Pancreas (tissue), 10 donors: ENCODE data around the gene ABLIM2. TPM values are rescaled to one million over a fixed set of nuclear protein-coding genes. Genes with fewer than 3 reads are reported as not detected.

Experiments
- ATAC-seq, 4 donors: fragments of 200-7000 bp; cut with Tn5 transposase; one replicate each; pipeline versions ENCODE4 v1.8.0 to v1.9.1; 2020; ENCODE audit warnings: mild to moderate bottlenecking in 4 of 4, moderate library complexity in 4 of 4
- DNase-seq, 6 donors: peaks; one replicate each; pipeline ENCODE4 v3.0.0-alpha.2; 2020
- FAIRE-seq: peaks from 2 replicates; lab custom pipeline; 2012; peaks lifted over from hg19 to GRCh38; lab: Jason Lieb, UNC
- H3K27ac ChIP-seq, 4 donors: fragments of 200-600 bp; sonication (generic); 1 replicate in 3 of 4; 2 replicates in 1 of 4; pipeline versions ENCODE4 v1.5.0 to v1.8.0; 2020
- H3K27me3 ChIP-seq, 4 donors: fragments of 200-600 bp; one replicate each; pipeline ENCODE4 v1.8.0; 2021
- H3K36me3 ChIP-seq, 3 donors: fragments of 200-600 bp; sonication (generic) in 1 of 3; one replicate each; pipeline versions ENCODE4 v1.5.0 to v1.8.0; 2020 to 2021
- H3K4me1 ChIP-seq, 3 donors: fragments of 200-600 bp; one replicate each; pipeline ENCODE4 v1.8.0; 2021
- H3K4me3 ChIP-seq, 4 donors: fragments of 200-600 bp; sonication (generic) in 2 of 4; one replicate each; pipeline versions ENCODE4 v1.5.0 to v1.8.0; 2020 to 2021
- H3K9me3 ChIP-seq, 4 donors: fragments of 200-600 bp; one replicate each; pipeline ENCODE4 v1.8.0; 2021
- WGBS, 2 donors: extraction: QIAGEN DNeasy Blood & Tissue Kit; methylation state at CpG; one replicate each; pipeline ENCODE4 v1.1.7; 2013; 5-methylcytosine and 5-hydroxymethylcytosine counted together
- intact Hi-C, 3 donors: fragments of 100-400 bp; cut with DNase I; formaldehyde crosslinking; loops; one replicate each; pipeline versions ENCODE4 v1.11.1 to v1.14.2; 2022
- polyA plus RNA-seq, 2 donors: library from polyadenylated mRNA; stranded (reverse); fragments of 200-250 nt; gene quantifications; one replicate each; pipeline ENCODE4 v1.2.3, GENCODE V29; 2013
- total RNA-seq, 6 donors: library from RNA; stranded (reverse); fragmentation: NEBNext Ultra II Directional in 4 of 6; extraction: Animal tissue kit (Norgen Biotek cat#: 25700) in 4 of 6; gene quantifications; one replicate each; pipeline versions ENCODE4 v1.2.1 to v1.2.4, GENCODE V29; 2021 to 2023
- TF ChIP-seq, protein P1 (sequence below), 4 donors: fragments of 200-600 bp; sonication (generic) in 3 of 4; IDR thresholded peaks; one replicate each; pipeline versions ENCODE4 v1.5.0 to v1.8.0; 2021; ENCODE audit warnings: antibody characterized with exemption in 4 of 4
- donor health status: healthy with polysubstance abuse.
- donor health status: DM: no; HTN: no; CAD: no; lungs with moderate emphysema.
- donor health status: DM: no; HTN: no; CAD: no.
- donor health status: control.
- donor health status: control.
- donor health status: Bipolar disorder and iron deficiency.
- donor health status: DM: yes; HTN: yes; CAD: no.
- donor health status: DM: no; HTN: no; CAD: no.
- donor health status: DM: no; HTN: no; CAD: no.
- donor health status: DM: yes; HTN: yes; CAD: no.

The ABLIM2 gene
- total and polyA plus RNA-seq, 8 donors, result 4.3 to 13.1 (median 6.6) TPM

- H3K9me3 ChIP-seq, result no peaks in the 10 kb centered on the region
- no peaks in the 10 kb centered on the region for H3K27me3 ChIP-seq
- H3K27ac ChIP-seq, result no peak overlapping the region
- ATAC-seq (no peak), FAIRE-seq (no peak), DNase-seq (peak in 1 of 6 donors; percentile 62)
- no peak overlapping the region for H3K4me3 ChIP-seq
- H3K36me3 ChIP-seq, result no peaks in the 10 kb centered on the region
- intact Hi-C loops, result no loop called here
- TF ChIP-seq, protein P1, sequence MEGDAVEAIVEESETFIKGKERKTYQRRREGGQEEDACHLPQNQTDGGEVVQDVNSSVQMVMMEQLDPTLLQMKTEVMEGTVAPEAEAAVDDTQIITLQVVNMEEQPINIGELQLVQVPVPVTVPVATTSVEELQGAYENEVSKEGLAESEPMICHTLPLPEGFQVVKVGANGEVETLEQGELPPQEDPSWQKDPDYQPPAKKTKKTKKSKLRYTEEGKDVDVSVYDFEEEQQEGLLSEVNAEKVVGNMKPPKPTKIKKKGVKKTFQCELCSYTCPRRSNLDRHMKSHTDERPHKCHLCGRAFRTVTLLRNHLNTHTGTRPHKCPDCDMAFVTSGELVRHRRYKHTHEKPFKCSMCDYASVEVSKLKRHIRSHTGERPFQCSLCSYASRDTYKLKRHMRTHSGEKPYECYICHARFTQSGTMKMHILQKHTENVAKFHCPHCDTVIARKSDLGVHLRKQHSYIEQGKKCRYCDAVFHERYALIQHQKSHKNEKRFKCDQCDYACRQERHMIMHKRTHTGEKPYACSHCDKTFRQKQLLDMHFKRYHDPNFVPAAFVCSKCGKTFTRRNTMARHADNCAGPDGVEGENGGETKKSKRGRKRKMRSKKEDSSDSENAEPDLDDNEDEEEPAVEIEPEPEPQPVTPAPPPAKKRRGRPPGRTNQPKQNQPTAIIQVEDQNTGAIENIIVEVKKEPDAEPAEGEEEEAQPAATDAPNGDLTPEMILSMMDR (IDR thresholded peaks at IDR 0.05), result no peak
- peaks cover 0 to 4% (median 1%) of the 10 kb centered on the region in 3 donors for H3K4me1 ChIP-seq
- 92 to 95% methylated on average over 18 of the region's 18 CpGs for WGBS, 2 donors
Measured at GRCh38 chr4:8119877-8120276, 38.7 kb downstream of the ABLIM2 start.

- no peaks in the 10 kb centered on the region for H3K27me3 ChIP-seq
- H3K27ac ChIP-seq, result no peak overlapping the region
- no peaks in the 10 kb centered on the region for H3K36me3 ChIP-seq
- H3K4me1 ChIP-seq, result peaks cover 10 to 13% (median 11%) of the 10 kb centered on the region in 3 donors
- FAIRE-seq (no peak), DNase-seq (peak in 1 of 6 donors; percentile 30), ATAC-seq (no peak)
- no peaks in the 10 kb centered on the region for H3K9me3 ChIP-seq
- WGBS, 2 donors, result 95 to 99% methylated on average over 6 of the region's 6 CpGs
- TF ChIP-seq, protein P1 (IDR thresholded peaks at IDR 0.05), result no peak
- no peak overlapping the region for H3K4me3 ChIP-seq
- intact Hi-C loops, result no loop called here
Measured at GRCh38 chr4:8118531-8118930, 40.1 kb downstream of the ABLIM2 start.

GRCh38 chr4:8118035-8118434 is 40.6 kb downstream of the ABLIM2 start:
- Histone ChIP-seq H3K9me3 (no peaks in the 10 kb centered on the region), H3K4me3 (no peak overlapping the region), H3K4me1 (peaks cover 10 to 16% (median 15%) of the 10 kb centered on the region in 3 donors), H3K27ac (no peak overlapping the region), H3K27me3 (no peaks in the 10 kb centered on the region), H3K36me3 (no peaks in the 10 kb centered on the region)
- WGBS, 2 donors, result 85 to 93% methylated on average over 6 of the region's 6 CpGs
- DNase-seq (peak in 1 of 6 donors; percentile 41), FAIRE-seq (no peak), ATAC-seq (no peak)
- TF ChIP-seq, protein P1 (IDR thresholded peaks at IDR 0.05), result no peak
- intact Hi-C loops, result no loop called here

DNA sequence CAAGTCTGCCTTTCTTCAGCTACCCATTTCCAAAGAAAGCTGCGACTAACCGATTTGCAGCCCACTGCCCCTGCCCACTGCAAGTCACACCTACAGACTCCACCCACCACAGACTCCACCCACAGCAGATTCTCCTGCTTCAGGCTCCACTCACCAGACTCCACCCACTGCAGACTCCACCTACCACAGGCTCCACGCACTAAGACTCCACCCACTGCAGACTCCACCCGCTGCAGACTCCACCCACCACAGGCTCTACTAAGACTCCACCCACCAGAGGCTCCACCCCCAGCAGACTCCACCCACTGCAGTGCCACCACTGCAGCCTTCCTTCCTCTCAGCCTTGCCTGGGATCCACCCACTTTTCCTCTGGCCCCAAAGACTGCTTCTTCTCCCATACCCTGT is 41.3 kb downstream of the ABLIM2 start:
- DNase-seq, result peak in 5 of 6 donors; percentile 58 to 85 (median 78)
- H3K36me3 ChIP-seq, result no peaks in the 10 kb centered on the region
- no peaks in the 10 kb centered on the region for H3K9me3 ChIP-seq
- TF ChIP-seq, protein P1 (IDR thresholded peaks at IDR 0.05), result no peak
- intact Hi-C loops, result no loop called here
- H3K4me3 ChIP-seq, result no peak overlapping the region
- ATAC-seq, result peak; percentile 4 to 71 (median 38)
- peaks cover 10 to 23% (median 22%) of the 10 kb centered on the region in 3 donors for H3K4me1 ChIP-seq
- WGBS, 2 donors, result 46 to 61% methylated on average over 3 to 4 of the region's 4 CpGs
- no peak for FAIRE-seq
- H3K27me3 ChIP-seq, result no peaks in the 10 kb centered on the region
- no peak overlapping the region for H3K27ac ChIP-seq

DNA sequence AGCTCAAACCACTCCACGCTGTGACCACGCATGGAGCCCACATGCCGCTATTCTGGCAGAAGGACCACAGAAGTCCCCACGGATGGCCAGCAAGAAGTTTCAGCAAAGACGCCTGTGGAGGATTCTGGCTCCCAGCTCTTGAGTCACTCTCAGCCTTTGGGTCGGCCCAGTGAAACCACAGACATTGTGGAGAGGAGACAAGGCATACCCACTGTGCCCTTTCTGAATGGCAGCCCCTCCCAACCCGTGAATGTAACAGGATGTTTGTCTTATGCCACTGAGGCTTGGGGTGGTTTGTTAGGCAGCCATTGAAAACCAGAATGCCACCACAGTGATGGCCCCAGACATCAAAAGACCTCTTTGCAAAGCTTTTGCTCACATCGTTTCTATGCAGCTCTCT is 42.7 kb downstream of the ABLIM2 start:
- FAIRE-seq, result no peak

More for the DNA sequence above, 42.7 kb downstream of the ABLIM2 start:
- no peak for ATAC-seq
- WGBS, 2 donors, result 83 to 87% methylated on average over 8 of the region's 8 CpGs
- DNase-seq, result peak in 1 of 6 donors; percentile 31
- H3K4me3 ChIP-seq, result no peak overlapping the region
- H3K27me3 ChIP-seq, result no peaks in the 10 kb centered on the region
- TF ChIP-seq, protein P1 (IDR thresholded peaks at IDR 0.05), result no peak
- intact Hi-C loops, result no loop called here
- peaks cover 10 to 23% (median 23%) of the 10 kb centered on the region in 3 donors for H3K4me1 ChIP-seq
- no peak overlapping the region for H3K27ac ChIP-seq
- no peaks in the 10 kb centered on the region for H3K36me3 ChIP-seq
- H3K9me3 ChIP-seq, result no peaks in the 10 kb centered on the region
